Endothelial cell (in vitro differentiated cells): Measurements from ENCODE around the gene MSH6. TPM values are rescaled to one million over a fixed set of nuclear protein-coding genes. Genes with fewer than 3 reads are reported as not detected.

ENCODE experiments used
- DNase-seq: peaks from one replicate; pipeline ENCODE4 v3.0.0; 2021; ENCODE audit warnings: low spot score
- H3K27ac Mint-ChIP-seq: one replicate; pipeline ENCODE4 v1.8.0; 2021; ENCODE audit warnings: mixed read lengths, inconsistent platforms; ENCODE audit not compliant: unreplicated experiment
- H3K27me3 Mint-ChIP-seq: one replicate; pipeline ENCODE4 v1.8.0; 2021; ENCODE audit warnings: mild to moderate bottlenecking, moderate library complexity, mixed read lengths, inconsistent platforms; ENCODE audit not compliant: unreplicated experiment
- H3K36me3 Mint-ChIP-seq: one replicate; pipeline ENCODE4 v1.8.0; 2021; ENCODE audit warnings: mild to moderate bottlenecking, low read depth, mixed read lengths, inconsistent platforms; ENCODE audit not compliant: unreplicated experiment
- H3K4me1 Mint-ChIP-seq: one replicate; pipeline ENCODE4 v1.8.0; 2021; ENCODE audit warnings: mild to moderate bottlenecking, mixed read lengths, inconsistent platforms; ENCODE audit not compliant: unreplicated experiment
- H3K4me3 Mint-ChIP-seq: one replicate; pipeline ENCODE4 v1.8.0; 2021; ENCODE audit warnings: mild to moderate bottlenecking, mixed read lengths, inconsistent platforms; ENCODE audit not compliant: unreplicated experiment
- H3K9me3 Mint-ChIP-seq: one replicate; pipeline ENCODE4 v1.8.0; 2021; ENCODE audit warnings: mixed read lengths, inconsistent platforms; ENCODE audit not compliant: unreplicated experiment
- CTCF ChIP-seq: fragments of 200-600 bp; sonication (generic); IDR thresholded peaks from one replicate; pipeline ENCODE4 v1.5.0; 2021; ENCODE audit warnings: antibody characterized with exemption; ENCODE audit not compliant: unreplicated experiment
- total RNA-seq: library from RNA; stranded (reverse); fragmentation: NEBNext Ultra II Directional; extraction: Animal tissue kit (Norgen Biotek cat#: 25700); gene quantifications from one replicate; pipeline ENCODE4 v1.2.1, GENCODE V29; 2021; ENCODE audit not compliant: unreplicated experiment

MSH6 gene
- total RNA-seq, 1 donor from 2014 or later = 82.0 TPM

GRCh38 chr2:47772343-47772742 is 10.6 kb upstream of the MSH6 start:
- H3K27ac Mint-ChIP-seq = no peak overlapping the region

GRCh38 chr2:47774567-47774966 is 8.4 kb upstream of the MSH6 start:
- no peak overlapping the region for H3K4me3 Mint-ChIP-seq
- H3K4me1 Mint-ChIP-seq = peaks cover 14% of the 10 kb centered on the region
- peaks cover 3% of the 10 kb centered on the region for H3K9me3 Mint-ChIP-seq
- TF ChIP-seq CTCF = no peak
- DNase-seq = no peak
- peaks cover 5% of the 10 kb centered on the region for H3K36me3 Mint-ChIP-seq
- no peak overlapping the region for H3K27ac Mint-ChIP-seq
- H3K27me3 Mint-ChIP-seq = peaks cover 6% of the 10 kb centered on the region

More at GRCh38 chr2:47772343-47772742, 10.6 kb upstream of the MSH6 start:
- Mint-ChIP-seq H3K4me3 (no peak overlapping the region), H3K36me3 (peaks cover 5% of the 10 kb centered on the region), H3K27me3 (peaks cover 8% of the 10 kb centered on the region), H3K9me3 (peaks cover 3% of the 10 kb centered on the region), H3K4me1 (peaks cover 8% of the 10 kb centered on the region)
- no peak for DNase-seq
- TF ChIP-seq CTCF = no peak

- H3K4me1 Mint-ChIP-seq = peaks cover 14% of the 10 kb centered on the region
- DNase-seq = no peak
- H3K27me3 Mint-ChIP-seq = peaks cover 4% of the 10 kb centered on the region
- H3K36me3 Mint-ChIP-seq = no peaks in the 10 kb centered on the region
- TF ChIP-seq CTCF = no peak
- H3K4me3 Mint-ChIP-seq = no peak overlapping the region
- H3K9me3 Mint-ChIP-seq = no peaks in the 10 kb centered on the region
- H3K27ac Mint-ChIP-seq = no peak overlapping the region
Measured at GRCh38 chr2:47777277-47777937, 5.5 kb upstream of the MSH6 start.

GRCh38 chr2:47778698-47779425 is 4.1 kb upstream of the MSH6 start:
- Mint-ChIP-seq H3K4me3 (no peak overlapping the region), H3K27me3 (peaks cover 4% of the 10 kb centered on the region), H3K9me3 (no peaks in the 10 kb centered on the region), H3K27ac (no peak overlapping the region), H3K36me3 (no peaks in the 10 kb centered on the region), H3K4me1 (peaks cover 14% of the 10 kb centered on the region)
- no peak for DNase-seq
- TF ChIP-seq CTCF = no peak

GRCh38 chr2:47779426-47779790 is 3.5 kb upstream of the MSH6 start:
- Mint-ChIP-seq H3K27me3 (peaks cover 4% of the 10 kb centered on the region), H3K9me3 (no peaks in the 10 kb centered on the region), H3K4me3 (no peak overlapping the region), H3K36me3 (no peaks in the 10 kb centered on the region), H3K27ac (no peak overlapping the region), H3K4me1 (peaks cover 14% of the 10 kb centered on the region)
- no peak for DNase-seq
- TF ChIP-seq CTCF = no peak
